Amygdala (tissue), 56 donors: Measurements from ENCODE around the gene DCST1.

Experiments used
- DNase-seq, 56 donors: peaks; one replicate each; lab custom pipeline; 2025; lab: John Stamatoyannopoulos, UW

DCST1 gene

GRCh38 chr1:155068599-155068998 is 35.0 kb downstream of the DCST1 start:
- DNase-seq = no peak

GRCh38 chr1:155069551-155070157 is 36.0 kb downstream of the DCST1 start:
- peak in 7 of 56 donors; percentile 7 to 67 (median 18) for DNase-seq

DNA sequence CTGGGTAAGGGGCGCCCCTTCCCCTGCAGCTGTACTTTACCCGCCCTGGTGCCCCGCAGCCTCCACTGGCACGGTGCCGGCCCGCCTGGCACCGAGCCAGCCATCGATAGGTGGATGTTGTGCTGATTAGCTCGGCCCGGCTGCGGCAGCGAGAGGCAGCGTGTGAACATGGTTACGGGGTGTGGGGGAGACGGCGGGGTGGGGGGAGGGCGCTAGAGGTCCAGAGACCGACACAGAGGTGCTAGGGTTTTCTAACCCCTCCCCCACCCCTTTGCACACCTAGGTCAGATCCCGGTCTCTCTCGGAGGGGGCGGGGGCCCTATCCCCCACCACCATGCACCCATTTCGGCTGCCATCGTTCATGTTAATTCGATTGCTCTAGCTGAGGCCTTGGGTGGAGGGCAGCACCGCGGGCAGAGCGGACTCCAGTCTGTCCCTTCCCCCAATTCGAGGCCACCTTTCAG is 36.6 kb downstream of the DCST1 start:
- DNase-seq = peak in 4 of 56 donors; percentile 8 to 67 (median 20)

GRCh38 chr1:155070721-155071569 is 37.3 kb downstream of the DCST1 start:
- DNase-seq = peak in 45 of 56 donors; percentile 11 to 86 (median 53)

DNA sequence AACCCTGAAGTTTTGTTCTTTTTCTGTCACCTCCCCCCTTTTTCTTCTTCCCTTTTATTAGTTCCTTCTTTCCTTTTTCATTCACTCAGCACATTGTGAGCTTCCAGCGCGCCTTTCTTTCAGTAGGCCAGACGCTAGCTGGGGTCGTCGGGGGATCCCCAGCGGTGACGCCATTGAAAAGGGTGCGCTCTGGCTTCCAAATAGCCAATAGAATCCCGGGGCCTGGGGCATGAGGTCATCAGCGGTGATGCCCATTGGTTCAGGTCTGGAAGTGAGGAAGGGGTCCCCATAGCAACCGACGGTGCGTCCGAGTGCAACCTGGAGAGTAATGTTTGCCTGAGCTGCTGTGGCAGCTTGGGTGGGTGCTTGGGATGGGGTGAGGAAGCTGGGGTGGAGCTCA is 38.1 kb downstream of the DCST1 start:
- no peak for DNase-seq

GRCh38 chr1:155072531-155073289 is 39.1 kb downstream of the DCST1 start:
- no peak for DNase-seq

- no peak for DNase-seq
Measured at GRCh38 chr1:155073377-155074242, 40.0 kb downstream of the DCST1 start.

GRCh38 chr1:155075535-155075934 is 41.9 kb downstream of the DCST1 start:
- DNase-seq = no peak

DNA sequence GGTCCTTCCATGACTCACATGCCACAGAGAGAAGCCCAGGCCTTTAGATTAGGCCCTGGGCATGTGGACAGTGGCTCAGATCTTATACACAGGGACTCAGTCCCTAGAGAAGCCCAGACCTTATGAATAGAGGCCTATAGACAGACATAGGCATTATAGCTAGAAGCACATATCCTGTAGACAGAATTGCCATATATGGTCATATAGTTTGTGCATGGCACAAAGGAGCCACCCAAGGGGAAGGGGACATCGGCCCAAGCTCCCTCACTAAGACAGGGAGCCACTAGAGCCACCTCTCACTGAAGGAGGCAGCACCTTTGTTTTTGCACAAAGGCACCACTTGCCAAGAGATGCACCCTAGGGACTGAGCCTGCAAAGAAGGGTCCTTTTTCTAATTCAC is 42.7 kb downstream of the DCST1 start:
- no peak for DNase-seq

GRCh38 chr1:155077346-155077745 is 43.7 kb downstream of the DCST1 start:
- no peak for DNase-seq

- no peak for DNase-seq
Measured at GRCh38 chr1:155077758-155078445, 44.3 kb downstream of the DCST1 start.

DNA sequence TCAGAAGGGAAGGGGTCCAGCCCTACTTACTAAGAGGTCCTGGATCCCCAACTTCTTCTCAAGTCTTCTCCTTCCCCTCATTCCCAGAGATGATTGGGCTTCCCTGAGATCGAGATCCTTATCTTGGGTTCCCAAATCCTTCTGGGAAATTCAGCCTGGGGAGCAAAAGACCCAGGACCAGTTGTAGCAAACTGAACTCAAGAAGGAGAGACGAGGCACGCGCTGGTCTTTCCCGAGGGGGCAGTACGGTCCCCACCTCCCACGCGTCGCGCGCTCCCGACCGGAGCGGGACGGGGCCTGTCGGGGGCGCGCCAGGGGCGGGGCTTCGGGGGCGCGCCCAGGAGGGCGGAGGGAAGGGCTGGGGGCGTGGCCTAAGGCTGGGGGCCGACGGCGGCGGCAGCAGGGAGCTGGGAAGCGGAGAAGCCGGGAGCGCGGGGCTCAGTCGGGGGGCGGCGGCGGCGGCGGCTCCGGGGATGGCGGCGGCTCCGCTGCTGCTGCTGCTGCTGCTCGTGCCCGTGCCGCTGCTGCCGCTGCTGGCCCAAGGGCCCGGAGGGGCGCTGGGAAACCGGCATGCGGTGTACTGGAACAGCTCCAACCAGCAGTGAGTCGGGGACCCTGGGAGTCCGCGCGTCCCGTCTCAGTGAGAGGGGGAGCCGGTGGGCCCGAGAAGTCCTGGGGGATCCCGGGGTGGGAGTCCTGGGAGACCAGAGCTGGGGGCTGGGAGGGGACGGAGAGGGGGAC is 45.0 kb downstream of the DCST1 start, which contains the start of gene EFNA3:
Gene EFNA3 (plus strand): TSS at position 369 of the 741 bp plus-strand sequence. CDS start 105 bp downstream, at position 474.
- peak in 43 of 56 donors; percentile 22 to 79 (median 55) for DNase-seq

GRCh38 chr1:155079210-155079486 is 45.5 kb downstream of the DCST1 start:
- DNase-seq = no peak

DNA sequence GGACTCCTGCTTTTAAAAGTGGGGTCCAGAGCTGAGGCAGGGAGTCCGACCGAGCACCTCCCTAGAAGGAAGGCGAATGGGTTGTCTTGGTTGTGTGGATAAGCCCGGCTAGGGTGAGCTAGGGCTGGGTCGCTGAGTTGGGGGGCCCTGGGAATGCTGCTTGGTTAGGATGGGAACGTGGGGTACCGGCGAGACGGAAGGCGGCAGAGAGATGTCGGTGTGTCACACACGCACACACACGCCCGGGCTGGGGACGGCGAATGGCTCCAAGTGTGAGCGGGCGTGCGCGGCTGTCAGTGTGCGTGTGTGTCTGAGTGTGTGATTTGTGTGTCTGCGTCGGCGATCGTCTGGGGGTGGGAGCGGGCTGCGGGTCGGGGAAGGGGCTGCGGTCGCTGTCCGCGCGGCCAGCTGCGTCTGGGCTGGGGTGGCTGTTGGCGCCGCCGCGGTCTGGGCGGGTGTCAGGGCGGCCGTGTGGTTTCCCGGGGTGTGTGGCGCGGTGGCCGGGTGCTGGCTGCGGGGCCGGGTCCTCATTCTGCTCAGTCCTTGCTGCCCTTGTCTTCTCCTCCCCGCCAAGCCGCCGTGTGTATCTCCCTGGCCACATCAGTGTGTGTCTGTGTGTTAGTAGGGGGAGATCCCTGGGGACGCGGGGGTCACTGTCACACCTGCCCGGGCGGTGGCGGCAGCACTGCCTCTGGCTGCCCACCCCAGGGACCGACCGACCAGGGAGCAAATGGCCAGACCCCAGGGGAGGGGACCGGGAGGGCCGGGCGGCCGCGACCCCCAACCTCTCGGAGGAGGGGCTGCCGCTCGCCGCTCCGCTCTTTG is 46.1 kb downstream of the DCST1 start:
- peak in 1 of 56 donors; percentile 20 for DNase-seq

- DNase-seq = peak in 4 of 56 donors; percentile 15 to 65 (median 32)
Measured at GRCh38 chr1:155080312-155081228, 46.9 kb downstream of the DCST1 start.

DNA sequence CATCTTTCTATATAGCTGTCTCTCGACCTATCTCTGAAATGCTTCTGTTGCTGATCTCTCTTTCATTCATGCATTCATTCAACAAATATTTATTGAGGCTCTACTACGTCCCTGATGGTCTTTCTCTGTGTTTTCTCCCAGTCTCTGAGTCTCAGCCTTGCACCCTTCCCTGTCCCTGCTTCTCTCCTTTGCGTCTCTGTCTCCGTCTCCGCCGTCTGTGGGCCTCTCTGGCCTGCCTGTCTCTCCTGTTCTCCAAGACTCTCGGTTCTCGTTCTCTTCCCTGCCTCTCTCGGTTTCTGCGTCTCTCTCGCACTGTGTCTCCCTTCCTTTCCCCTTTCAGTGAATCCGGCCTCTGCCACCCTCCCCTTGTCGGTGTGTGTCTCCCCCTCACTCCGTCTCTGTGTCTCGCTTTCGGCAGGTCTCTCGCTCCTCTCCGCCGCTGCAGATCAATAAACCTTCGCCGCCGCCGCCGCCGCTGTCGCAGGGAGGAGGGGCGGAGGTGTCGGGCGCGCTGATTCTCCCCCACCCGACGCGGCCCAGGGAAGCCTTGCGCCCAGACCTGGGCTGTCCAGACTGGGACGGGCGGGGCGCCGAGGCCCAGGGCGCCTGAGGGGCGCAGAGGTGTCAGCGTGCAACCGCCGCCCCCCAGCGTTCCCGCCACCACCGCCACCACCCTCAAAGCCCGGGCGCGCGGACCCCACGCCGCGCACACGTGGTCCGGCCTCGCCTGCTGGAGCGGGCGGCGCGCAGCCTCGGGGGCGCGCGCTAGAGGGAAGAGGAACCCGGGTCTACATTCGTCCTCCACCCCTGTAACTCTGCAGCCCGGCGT is 48.1 kb downstream of the DCST1 start:
- DNase-seq = peak in 6 of 56 donors; percentile 26 to 43 (median 34)
